HG02840 (cell line): ENCODE results near the gene NGEF.
"Not testable (repeated sequence)": the region's sequence is repeated elsewhere in the genome, so short reads cannot be mapped to it uniquely, and the experiment has no call there.

Experiments used
- ATAC-seq: cut with Tn5 transposase; IDR thresholded peaks from one replicate; pipeline ENCODE4 v1.9.1; 2021; ENCODE audit warnings: mild to moderate bottlenecking, moderate library complexity, moderate number of reproducible peaks; ENCODE audit not compliant: unreplicated experiment, low FRiP score

The NGEF gene

GRCh38 chr2:232859385-232859916 lies 153.6 kb downstream of the NGEF start:
- ATAC-seq, result no peak

- ATAC-seq, result no peak
Measured at GRCh38 chr2:232857158-232857563, 155.9 kb downstream of the NGEF start.

GRCh38 chr2:232854082-232854481 lies 159.0 kb downstream of the NGEF start:
- no peak for ATAC-seq

GRCh38 chr2:232852676-232853075 lies 160.4 kb downstream of the NGEF start:
- ATAC-seq, result no peak

- not testable (repeated sequence) for ATAC-seq
Measured at GRCh38 chr2:232852081-232852480, 161.0 kb downstream of the NGEF start.

- no peak for ATAC-seq
Measured at GRCh38 chr2:232850039-232850438, 163.0 kb downstream of the NGEF start.

GRCh38 chr2:232846055-232846454 lies 167.0 kb downstream of the NGEF start:
- no peak for ATAC-seq

- ATAC-seq, result no peak
Measured at GRCh38 chr2:232843834-232844233, 169.2 kb downstream of the NGEF start.

- no peak for ATAC-seq
Measured at GRCh38 chr2:232842689-232843088, 170.4 kb downstream of the NGEF start.

GRCh38 chr2:232839411-232840079 lies 173.5 kb downstream of the NGEF start:
- no peak for ATAC-seq

- ATAC-seq, result no peak
Measured at GRCh38 chr2:232838406-232838874, 174.6 kb downstream of the NGEF start.

- no peak for ATAC-seq
Measured at GRCh38 chr2:232836934-232837333, 176.1 kb downstream of the NGEF start.

GRCh38 chr2:232835687-232836208 lies 177.3 kb downstream of the NGEF start:
- no peak for ATAC-seq

GRCh38 chr2:232833830-232834229 lies 179.2 kb downstream of the NGEF start:
- no peak for ATAC-seq

GRCh38 chr2:232831496-232831895 lies 181.6 kb downstream of the NGEF start:
- ATAC-seq, result no peak

GRCh38 chr2:232829988-232830387 lies 183.1 kb downstream of the NGEF start:
- no peak for ATAC-seq
